Measurements from ENCODE around the gene XRCC2.

DNA sequence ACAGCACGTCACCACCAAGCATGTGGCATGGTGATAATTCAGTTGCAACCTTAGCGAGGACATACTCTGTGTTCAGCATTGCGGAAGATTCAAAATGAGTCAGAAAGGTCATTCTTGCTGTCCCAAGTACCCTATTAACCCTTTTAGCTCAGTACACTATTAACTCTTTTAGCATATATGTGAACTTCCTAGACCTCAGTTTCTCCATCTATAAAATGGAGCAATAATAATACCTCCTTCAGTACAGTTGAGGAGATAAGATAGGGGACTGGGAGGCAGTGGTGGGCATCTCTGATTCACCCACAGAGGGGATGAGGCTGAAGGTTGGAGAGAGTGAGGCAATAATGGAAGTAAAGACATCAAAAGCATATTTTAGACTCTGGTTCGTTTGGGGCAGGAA is 67.3 kb downstream of the XRCC2 start:
- TF ChIP-seq CTCF (conservative IDR thresholded peaks at IDR 0.05): no peak
- TF ChIP-seq ZFX (IDR thresholded peaks at IDR 0.05): no peak
